T47D (cell line): ENCODE data around the gene KRT9.
"Not testable (repeated sequence)": the region's sequence is repeated elsewhere in the genome, so short reads cannot be mapped to it uniquely, and the experiment has no call there.

Source experiments
- DNase-seq, 2 experiments: peaks; one replicate each; pipeline versions ENCODE4 v3.0.0 to v3.0.0-alpha.2; 2011 to 2012; ENCODE audit warnings: low read depth in 1 of 2, low spot score in 1 of 2
- JUND ChIP-seq: IDR thresholded peaks from 2 replicates; pipeline ENCODE4 v1.6.1; 2012; ENCODE audit warnings: low read depth
- in situ Hi-C: cut with HindIII; loops from 2 replicates; pipeline ENCODE4 v1.10.0; 2016; ENCODE audit warnings: low sequenced_read_pairs, low pct_unique_long_range_greater_than_20kb

The KRT9 gene, protein sequence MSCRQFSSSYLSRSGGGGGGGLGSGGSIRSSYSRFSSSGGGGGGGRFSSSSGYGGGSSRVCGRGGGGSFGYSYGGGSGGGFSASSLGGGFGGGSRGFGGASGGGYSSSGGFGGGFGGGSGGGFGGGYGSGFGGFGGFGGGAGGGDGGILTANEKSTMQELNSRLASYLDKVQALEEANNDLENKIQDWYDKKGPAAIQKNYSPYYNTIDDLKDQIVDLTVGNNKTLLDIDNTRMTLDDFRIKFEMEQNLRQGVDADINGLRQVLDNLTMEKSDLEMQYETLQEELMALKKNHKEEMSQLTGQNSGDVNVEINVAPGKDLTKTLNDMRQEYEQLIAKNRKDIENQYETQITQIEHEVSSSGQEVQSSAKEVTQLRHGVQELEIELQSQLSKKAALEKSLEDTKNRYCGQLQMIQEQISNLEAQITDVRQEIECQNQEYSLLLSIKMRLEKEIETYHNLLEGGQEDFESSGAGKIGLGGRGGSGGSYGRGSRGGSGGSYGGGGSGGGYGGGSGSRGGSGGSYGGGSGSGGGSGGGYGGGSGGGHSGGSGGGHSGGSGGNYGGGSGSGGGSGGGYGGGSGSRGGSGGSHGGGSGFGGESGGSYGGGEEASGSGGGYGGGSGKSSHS

DNA sequence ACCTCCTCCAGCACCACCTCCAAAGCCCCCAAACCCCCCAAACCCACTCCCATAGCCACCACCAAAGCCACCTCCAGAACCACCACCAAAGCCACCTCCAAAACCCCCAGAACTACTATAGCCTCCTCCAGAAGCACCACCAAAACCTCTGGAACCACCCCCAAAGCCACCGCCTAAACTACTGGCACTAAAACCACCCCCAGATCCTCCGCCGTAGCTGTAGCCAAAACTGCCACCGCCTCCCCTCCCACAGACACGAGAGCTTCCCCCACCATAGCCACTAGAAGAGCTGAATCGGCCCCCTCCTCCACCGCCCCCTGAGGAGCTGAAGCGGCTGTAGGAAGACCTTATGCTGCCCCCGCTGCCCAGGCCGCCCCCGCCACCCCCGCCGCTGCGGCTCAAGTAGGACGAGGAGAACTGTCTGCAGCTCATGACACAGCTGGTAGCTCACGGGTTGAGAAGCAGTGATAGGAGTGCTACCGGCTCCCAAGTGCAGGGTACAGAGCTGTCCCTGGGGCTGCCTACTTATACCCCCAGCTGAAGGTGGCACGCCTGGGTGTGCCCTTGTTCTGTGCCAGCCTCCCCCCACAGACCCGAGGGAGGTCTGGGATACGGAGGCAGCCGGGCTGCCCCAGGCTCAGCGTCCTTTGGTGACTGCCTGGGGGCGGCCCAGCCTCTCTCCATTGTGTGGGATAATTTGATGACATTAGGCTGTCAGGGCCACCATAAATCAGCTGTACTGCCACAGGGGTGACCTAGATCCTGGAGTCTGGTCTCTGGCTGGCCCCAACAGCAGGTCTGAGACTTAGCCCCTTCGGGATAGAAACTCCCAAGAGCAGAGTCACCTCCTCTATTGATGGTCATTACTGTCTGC lies at the start of gene KRT9:
TSS of gene KRT9 (minus strand) at position 499 of the 874 bp plus-strand sequence. CDS start at position 432, 67 bp downstream.
- in situ Hi-C loops: no loop called here
- no peak for DNase-seq
- TF ChIP-seq JUND: no peak

DNA sequence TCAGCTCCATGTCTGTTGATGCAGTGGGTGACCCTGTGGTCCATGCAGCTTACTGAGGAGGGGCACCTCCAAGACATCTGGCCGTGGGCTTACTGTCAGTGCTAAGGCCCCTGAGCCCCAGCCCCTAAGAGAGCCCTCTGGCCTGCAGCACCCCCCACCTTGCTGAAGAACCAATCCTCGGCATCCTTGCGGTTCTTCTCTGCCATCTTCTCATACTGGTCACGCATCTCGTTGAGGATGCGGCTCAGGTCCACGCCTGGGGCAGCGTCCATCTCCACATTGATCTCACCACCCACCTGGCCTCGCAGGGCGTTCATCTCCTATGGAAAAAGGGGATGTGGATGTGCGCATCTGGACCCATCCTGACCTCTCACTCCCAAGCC lies 49.6 kb upstream of the KRT9 start:
- in situ Hi-C loops: not testable (repeated sequence)

DNA sequence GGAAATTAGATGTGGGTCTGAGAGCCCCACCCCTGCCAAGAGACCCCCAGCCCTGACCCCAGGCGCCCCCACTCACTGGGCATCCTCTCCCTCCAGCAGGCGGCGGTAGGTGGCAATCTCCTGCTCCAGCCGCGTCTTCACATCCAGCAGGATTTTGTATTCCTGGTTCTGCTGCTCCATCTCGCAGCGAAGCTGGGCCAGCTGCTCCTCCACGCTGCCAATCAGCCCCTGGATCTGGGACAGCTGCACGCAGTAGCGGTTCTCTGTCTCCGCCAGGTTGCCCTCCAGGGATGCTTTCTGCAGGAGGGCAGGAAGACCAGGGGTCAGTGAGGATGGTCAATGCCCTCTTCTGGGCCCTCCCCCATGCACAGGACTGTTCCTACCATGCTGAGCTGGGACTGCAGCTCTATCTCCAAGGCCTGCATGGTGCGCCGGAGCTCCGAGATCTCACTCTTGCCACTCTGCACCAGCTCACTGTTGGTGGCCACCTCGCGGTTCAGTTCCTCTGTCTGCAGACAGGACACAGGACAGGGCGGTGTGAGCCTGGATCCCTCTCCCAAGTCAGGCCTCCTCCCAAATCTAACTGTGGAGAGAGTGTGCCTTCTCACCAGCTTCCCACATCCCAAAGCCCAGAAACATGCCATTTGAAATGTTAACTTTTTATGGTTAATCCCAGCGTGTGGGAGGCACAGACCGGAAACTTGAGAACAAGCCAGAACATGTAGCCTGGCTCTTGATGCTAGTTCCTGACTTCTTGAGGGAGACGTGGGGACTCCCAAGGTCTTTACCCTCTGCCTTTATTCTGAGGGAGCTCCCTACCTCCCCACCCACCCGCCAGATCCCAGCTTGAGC lies 49.0 kb upstream of the KRT9 start:
- TF ChIP-seq JUND: no peak
- in situ Hi-C loops: no loop called here
- no peak for DNase-seq

More for the DNA sequence above, 49.6 kb upstream of the KRT9 start:
- DNase-seq: not testable (repeated sequence)

DNA sequence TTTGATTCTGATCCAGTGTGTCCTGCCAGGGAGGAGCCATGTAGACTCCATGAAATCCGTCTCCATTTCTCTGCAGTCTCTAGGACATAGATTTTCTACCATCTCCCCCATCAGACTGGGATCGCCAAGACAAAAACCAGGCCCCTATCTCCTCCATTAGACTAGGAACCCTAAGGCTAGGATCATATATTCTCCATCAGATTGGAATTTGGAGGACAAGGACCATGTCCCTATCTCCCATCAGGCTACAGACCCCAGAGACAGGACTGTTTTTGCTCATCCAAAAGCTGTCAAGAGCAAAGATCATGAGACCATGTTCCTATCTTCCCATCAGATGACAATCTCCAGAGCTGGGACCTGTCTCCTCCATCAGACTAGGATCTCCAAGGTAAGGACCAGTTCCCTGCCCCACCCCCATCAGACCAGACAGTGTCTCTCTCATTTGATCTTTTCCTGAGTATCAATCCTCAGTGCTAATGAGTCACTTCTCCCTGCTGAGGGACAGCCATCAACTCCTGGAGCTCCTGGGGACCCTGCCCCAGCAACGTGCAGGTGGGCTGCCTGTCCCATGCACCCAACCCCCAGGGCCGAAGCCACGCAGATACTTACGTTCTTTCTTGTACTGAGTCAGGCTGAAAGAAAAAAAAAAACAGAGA lies 48.2 kb upstream of the KRT9 start:
- in situ Hi-C loops, DNase-seq: not testable (repeated sequence)

DNA sequence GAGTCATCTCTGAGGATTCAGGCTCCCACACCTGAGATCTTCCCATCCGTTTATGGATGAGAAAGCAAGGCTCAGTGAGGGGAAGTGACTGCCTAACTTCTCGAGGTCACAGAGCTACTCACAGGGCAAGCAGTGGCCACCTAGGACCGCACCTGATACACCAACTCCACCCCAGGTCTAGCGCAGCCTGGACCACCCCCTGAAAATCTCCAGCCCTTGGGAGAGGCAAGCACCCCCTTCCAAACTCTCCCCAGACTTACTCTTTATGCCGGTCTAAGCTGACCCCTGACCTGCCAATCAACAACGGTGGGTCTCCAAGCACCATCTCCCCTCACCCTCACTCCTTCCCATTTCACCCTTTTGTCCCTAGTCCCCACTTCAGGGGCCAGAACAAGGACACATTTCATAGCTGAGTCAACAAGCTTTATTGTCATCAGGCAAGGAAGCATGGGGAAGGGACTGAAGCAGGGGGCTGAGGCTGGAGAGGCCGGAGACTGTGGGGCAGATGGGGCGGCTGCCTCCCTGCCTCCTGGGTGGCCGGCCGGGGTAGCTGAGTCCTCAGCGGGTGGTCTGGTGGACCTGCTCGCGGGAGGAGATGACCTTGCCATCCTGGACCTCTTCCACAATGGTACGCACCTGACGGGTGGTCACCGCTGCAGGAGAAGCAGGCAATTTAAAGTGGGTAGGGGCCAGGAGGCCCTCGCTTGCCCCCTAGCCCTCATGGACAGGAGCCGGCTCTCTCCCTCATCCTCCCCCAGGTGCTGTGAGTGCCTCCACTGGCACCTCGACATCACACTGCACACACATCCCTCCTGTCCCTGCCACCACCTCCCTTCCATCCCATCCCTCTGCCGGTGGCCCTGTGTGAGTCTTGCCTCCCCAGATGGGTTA lies 47.4 kb upstream of the KRT9 start:
- in situ Hi-C loops: no loop called here
- TF ChIP-seq JUND: no peak
- DNase-seq: no peak

DNA sequence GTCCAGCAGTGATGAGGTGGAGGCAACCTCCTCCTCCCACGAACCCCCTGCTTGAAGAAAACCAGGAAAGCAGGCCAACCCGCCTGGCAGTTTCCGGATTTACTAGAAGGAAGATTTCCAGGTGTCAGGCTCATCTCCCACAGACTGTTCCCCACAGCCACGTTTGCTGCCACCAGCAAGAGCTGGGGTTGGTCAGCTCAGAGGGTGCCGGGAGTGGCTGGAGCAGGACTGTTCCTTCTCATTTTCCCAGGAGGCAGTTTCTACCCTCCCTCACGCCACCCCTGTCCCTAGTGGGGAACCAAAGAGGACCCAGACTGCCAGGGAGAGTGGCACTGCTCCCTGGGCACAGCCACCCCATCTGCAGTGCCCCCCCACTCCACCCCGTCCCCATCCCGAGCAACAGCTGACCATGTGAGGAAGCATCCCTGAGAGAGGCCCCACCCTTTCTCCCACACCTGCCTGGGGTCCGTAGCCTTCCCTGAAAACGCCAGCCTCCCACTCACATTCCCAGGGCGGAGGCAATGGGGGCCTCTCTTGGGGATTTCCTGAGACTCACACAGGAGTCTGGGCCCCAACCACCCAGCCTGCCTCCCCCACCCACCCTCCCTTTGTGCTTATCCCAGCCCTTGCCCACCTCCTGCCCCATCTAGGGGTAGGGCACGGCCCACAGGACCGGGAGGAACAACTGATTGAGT lies 46.6 kb upstream of the KRT9 start:
- in situ Hi-C loops: no loop called here
- no peak for DNase-seq
- no peak for TF ChIP-seq JUND

DNA sequence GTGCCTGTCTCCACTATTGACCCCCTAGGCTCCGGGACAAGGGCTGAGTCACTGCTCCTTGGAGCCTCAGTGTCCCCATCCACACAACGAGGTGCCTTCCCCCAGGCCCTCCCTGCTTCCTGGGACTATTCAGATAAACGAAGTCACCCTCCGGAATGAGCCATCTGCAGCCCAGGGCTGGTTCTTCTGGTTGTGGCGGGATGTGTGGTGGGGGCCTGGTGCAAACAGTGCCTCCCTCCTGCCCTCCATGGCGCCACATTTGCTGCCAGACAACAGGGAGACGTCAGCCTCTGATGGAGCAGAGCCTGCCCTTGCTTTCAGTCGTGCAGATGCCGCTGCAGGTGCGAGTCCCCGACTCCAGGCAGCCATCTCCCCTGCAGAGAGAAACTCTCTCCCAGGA lies 45.8 kb upstream of the KRT9 start:
- in situ Hi-C loops: no loop called here
- no peak for TF ChIP-seq JUND
- DNase-seq: no peak

DNA sequence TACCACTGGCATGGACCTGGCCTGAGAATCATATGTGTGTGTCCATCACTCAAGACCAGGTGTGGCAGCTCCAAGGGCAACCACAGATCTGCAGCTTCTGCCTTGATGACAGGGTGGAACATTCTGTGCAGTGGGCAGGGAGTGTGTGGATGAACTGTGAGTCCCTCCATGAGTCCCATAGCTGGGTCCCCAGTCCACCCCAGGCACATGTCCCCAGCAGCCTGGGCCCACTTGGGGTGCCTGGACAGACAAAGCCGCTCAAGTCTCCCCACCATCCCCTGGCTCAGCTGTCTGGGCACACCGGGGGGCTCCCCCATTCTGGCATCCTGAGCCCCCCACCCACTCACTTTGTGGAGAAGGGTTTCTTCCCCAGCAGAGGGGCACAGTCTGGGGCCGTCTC lies 45.3 kb upstream of the KRT9 start:
- no peak for TF ChIP-seq JUND
- in situ Hi-C loops: no loop called here
- DNase-seq: no peak

DNA sequence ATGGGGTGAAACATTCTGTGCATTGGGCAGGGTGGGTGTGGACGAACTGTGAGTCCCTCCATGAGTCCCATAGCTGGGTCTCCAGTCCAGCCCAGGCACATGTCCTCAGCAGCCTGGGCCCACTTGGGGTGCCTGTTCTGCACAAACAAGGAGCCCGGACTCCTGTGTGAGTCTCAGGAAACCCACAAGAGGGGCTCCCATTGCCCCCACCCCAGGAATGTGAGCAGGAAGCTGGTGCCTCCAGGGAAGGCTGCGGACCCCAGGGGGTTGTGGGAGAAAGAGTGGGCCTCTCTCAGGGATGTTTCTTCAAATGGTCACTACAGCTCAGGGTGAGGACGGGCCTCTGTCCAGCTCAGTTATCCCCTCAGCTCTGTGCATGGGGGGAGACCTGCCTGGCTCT lies 44.6 kb upstream of the KRT9 start:
- in situ Hi-C loops, DNase-seq: not testable (repeated sequence)

DNA sequence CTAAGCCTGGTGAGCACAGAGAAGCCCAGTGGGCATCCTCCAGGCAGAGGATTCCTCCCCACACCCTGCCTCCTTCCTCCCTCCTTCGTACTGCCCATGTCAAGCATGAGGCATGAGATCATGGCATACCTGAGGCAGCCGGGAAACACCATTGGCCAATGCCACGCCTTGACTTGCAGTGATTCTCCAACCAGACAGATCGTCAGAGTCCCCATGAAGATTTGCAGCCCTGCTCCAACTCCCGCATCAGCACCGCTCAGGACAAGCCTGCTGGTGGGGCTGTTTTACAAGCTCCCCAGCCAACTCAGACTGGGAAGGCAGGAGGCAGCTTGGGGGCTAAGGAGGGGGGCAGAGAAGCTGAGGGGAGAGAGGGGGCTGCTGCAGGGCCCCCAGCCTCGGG lies 43.6 kb upstream of the KRT9 start:
- TF ChIP-seq JUND: no peak
- peak; percentile 77 to 97 for DNase-seq
- in situ Hi-C loops: no loop called here

DNA sequence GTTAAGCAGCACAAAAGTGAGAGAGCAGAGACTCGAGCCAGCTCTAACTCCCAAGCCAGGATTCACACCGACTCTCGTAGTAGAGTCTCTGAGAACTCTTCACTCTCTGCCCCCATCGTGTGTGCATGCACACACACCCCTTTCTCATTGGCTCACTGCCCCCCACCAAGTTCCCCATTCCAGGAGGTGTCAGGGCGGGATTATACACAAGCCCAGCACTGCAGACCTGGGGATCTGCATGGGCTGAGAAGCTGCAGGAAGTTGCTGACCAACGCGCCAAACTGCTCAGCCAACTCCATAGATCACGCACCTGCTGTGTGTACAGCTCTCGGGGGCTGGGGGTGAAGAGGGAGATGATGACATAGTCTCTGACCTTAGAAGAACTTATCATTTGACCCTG lies 42.9 kb upstream of the KRT9 start:
- in situ Hi-C loops, DNase-seq: not testable (repeated sequence)
